ELR (cell line): ENCODE data around the gene CCDC88B.
A peak's percentile ranks its signal among the peaks of the same experiment; 100 is the strongest.
"Not testable (repeated sequence)": the region's sequence is repeated elsewhere in the genome, so short reads cannot be mapped to it uniquely, and the experiment has no call there.

Experiments
- DNase-seq: peaks from one replicate; pipeline ENCODE4 v3.0.0-alpha.2; 2015; ENCODE audit warnings: low read depth

CCDC88B gene

DNA sequence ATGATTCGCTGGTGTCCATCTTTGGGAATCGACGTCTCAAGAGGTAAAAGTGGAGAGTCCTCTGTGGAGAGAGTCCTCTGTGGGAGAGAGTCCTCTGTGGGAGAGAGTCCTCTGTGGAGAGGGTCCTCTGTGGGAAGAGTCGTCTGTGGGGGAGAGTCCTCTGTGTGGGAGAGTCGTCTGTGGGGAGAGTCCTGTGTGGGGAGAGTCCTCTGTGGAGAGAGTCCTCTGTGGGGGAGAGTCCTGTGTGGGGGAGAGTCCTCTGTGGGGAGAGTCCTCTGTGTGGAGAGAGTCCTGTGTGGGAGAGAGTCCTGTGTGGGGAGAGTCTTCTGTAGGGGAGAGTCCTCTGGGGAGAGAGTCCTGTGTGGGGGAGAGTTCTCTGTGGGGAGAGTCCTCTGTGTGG is 19.0 kb upstream of the CCDC88B start:
- DNase-seq = no peak

- no peak for DNase-seq
Observed at GRCh38 chr11:64321533-64321932, 18.5 kb upstream of the CCDC88B start.

GRCh38 chr11:64322925-64323260 is 17.1 kb upstream of the CCDC88B start:
- no peak for DNase-seq

DNA sequence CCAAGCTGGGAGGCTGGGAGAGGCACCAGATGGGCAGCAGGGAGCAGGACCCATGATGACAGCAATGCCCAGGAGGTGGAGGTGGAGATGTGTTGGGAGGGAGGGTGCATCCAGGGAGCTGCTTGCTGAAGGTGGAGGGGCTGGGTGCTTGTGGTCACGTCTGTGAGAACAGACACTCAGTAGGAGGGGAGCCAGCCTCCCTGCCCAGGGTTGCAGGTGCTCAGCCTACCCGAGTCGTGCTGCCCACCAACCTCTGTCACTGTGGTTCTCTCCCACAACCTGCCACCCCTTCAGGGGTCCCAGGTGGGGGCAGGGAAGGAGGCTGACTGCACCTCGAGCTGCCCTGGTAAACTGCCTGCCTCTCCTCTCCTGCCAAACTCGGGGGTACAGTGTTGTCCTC is 16.6 kb upstream of the CCDC88B start:
- DNase-seq = no peak

GRCh38 chr11:64323984-64324383 is 16.0 kb upstream of the CCDC88B start:
- not testable (repeated sequence) for DNase-seq

DNA sequence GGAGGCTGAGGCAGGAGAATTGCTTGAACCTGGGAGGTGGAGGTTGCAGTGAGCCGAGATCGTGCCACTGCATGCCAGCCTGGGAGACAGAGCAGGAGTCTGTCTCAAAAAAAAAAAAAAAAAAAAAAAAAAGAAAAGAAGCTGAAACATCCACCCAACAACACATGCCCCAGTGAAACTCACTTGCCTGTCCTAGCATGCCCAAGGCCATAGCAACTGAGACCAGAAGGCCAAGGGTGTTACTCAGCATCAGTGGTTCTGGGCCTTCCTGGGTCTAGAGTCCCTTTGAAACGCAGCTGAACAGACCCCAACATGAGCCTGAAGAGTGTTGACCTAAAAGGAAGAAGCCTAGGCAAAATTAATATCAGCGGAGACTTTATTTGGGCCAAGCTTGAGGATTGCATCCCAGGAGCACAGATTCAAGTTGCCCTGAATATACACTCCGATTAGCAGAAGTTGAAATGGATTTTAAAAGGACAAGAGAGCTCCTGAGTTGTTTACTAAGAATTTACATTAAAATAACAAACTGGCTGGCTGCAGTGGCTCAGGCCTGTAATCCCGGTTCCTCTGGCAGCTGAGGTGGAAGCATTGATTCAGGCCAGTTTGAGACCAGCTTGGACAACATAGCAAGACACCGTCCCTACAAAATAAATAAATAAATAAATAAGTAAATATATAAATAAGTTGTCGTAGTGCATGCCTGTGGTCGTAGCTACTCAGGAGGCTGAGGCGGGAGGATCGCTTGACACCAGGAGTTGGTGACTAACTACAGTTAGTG is 15.1 kb upstream of the CCDC88B start:
- no peak for DNase-seq

DNA sequence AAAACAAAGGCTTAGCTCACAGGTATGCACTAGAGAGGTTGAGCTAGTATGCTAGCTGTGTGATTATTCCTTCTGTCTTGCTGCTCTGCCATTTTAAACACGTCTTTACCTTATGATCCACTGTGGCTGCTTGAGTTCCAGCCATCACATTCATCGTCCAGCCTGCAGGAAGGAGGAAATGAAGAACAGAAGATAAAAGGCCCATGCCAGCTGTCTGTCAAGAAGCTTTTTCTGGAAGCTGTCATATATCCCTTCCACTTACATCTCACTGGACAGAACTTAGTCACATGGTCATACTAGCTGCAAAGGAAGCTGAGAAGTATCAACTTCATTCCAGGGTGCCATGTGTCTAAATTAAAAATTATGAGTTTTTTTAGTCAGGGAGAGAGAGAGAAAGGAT is 12.6 kb upstream of the CCDC88B start:
- DNase-seq = no peak

DNA sequence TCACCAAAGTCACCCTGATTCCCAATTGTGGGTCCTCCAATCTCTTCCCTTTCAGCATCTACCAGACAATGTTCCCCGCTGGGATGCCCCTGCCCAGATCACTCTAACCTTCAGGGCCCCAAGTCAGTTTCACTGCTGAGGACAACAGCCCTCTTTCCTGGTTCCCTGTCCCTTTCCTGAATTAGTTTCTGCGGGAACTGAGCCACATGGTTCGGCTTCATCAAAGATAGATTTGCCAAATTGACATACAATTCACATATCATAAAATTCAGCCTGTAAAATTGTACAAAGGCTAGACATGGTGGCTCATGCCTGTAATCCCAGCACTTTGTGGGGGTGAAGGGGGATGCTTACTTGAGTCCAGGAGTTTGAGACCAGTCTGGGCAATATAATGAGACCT is 12.0 kb upstream of the CCDC88B start:
- DNase-seq = no peak

DNA sequence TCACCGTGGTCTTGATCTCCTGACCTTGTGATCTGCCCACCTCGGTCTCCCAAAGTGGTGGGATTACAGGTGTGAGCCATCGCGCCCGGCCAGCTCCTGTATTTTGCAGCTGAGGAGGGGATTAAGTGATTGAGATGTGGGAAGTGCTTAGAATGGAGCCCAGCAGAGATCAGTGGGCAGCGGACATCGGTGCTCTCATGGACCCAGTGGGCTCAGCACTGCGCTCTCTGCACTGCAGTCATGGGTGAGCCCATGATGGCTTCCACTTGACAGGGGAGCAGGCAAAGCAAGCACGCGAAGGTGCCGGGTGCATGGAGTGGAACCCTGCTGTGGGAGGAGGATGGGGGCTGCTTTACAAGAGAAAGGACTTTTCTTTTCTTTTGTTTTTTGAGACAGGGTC is 9.1 kb upstream of the CCDC88B start:
- no peak for DNase-seq

DNA sequence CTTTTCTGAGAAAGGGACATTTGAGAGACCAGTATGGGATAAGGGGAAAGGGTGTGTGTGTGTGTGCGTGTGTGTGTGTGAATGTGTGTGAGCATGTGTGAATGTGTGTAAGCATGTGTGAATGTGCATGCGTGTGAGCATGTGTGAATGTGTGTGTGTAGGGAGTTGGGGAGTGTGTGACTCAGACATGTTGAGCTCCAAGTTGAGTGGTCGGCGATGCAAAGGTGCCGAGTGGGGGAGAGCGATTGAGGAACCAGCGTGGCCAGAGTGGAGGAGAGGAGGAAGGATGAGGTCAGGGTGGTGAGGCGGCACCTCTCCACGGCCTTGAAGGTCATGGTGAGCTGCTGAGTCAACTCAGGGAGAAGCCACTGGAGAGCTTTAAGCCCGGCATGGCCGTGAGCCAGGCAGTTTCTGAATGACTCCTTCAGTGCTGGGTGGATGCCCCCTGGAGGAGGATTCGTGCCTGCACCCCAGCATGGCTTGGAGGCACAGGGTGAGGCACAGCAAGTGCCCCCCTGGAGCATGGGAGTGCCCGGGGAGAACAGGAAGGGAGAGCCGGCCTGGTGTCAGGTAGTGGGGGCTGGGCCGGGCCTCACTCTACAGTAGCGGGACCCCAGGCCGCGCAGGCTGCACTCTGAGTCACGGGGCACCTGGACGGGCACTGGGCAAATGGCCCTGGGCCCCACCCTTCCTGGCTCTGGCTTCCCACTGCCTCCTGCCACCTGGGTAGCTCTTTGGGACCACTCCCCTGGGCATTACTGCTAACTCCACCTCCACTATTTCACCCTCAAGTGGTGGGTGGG is 8.2 kb upstream of the CCDC88B start:
- DNase-seq = peak; percentile 96

DNA sequence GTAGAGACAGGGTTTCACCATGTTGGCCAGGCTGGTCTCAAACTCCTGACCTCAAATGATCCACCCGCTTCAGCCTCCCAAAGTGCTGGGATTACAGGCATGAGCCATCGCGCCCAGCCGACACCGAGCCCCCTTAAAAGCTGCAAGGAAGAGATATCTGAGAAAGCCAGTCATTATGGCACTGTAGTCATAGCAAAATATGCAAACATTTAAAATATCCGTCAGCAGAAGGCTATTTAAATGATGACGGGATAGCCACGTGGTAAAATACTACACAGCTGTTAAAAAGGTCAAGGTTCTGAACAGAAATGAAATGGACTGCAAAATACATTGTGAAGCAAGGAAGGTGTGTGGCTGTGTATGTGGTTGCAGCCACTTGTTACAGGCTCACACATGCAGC is 6.4 kb upstream of the CCDC88B start:
- DNase-seq = no peak

DNA sequence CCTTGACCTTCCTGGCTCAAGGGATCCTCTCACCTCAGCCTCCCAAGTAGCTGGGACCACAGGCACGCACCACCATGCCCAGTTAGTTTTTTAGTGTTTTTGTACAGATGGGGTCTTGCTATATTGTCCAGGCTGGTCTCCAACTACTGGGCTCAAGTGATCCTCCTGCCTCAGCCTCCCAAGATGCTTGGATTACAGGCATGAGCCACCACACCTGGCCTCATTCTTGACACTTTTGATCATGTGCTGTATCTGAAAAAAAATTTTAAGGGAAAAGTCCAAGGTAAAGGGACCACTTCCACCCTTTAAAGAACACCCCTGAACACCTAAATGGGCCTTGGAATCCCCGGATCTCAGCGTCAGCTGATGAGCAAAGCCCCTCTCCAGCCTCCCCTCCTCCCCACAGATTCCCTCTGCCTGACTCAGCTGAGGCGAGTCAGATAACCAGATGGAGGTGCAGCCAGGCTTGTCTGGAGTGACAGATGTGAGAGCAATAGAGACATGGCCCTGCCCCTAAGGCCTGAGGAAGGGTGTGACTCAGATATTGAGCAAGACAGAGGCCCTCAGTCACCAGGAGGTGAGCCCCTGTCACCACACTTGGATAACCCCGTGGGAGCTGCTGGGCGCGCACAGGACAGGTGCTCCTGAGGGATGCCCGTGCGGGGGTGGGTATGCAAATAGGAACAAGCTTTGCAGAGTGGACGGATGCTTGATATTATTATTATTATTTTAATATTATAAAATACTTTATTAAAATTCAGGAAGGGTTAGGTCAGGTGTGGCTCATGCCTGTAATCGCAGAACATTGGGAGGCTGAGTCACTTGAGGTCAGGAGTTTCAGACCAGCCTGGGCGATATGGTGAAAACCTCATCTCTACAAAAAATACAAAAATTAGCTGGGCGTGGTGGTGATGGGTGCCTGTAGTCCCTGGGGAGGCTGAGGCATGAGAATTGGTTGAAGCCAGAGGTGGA is 5.0 kb upstream of the CCDC88B start:
- peak; percentile 99 for DNase-seq

DNA sequence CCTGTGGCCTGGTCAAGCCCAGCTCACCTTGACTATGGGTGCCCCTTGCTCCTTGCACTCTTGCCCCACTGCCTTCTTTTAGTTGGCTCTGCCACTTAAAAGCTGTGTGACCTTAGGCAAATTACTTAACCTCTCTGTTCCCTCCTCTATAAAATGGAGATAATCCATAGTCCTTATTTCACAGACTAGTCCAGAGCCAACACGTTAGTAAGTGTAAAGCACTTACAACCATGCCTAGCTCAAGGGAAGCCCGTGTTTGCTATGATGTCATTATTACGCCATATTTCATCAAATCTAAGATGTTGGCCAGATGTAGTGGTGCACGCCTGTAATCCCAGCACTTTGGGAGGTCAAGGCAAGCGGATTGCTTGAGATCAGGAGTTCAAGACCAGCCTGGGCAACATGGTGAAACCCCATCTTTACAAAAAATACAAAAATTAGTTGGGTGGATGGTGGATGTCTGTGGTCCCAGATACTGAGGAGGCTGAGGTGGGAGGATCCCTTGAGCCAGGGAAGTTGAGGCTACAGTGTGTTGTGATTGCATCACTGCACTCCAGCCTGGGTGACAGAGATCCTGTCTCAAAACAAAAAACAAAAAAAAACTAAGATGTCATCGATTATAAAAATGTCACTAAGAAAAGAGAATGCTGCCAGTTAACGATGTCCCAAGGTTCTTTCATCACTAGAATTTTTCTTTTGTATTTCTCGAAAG is 2.3 kb upstream of the CCDC88B start:
- DNase-seq = no peak

DNA sequence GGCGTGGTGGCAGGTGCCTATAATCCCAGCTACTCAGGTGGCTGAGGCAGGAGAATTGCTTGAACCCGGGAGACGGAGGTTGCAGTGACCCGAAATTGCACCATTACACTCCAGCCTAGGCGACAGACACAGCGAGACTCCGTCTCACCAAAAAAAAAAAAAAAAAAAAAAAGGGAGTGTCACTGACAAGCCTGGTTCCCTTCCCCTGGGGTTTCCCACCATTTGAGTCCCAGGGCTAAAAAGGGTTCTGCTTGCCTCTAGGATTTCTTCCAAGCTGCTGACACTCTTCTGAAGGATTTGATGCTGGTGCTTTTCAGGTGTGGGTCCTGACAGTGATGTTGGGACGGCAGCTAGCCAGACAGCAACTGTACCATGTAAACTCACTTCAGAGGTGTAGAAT is 1.3 kb upstream of the CCDC88B start:
- DNase-seq = no peak

DNA sequence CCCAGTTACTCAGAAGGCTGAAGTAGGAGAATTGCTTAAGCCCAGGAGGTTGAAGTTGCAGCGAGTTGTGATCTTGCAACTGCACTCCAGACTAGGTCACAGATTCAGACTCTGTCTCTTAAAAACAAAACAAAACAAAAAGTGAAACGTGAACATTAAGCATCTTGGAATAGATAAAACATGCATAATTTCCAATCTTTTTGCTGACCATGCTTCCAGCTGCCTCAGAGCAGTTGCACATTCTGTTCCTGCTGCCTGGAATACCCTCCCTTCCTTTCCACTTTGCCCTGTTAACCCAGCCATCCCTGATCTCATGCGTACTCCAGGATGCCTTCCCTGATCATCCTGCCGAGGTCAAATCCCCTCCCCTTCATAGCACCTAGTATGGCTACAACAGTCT is 718 bp upstream of the CCDC88B start:
- no peak for DNase-seq

- no peak for DNase-seq
Observed at GRCh38 chr11:64340671-64341335, 799 bp downstream of the CCDC88B start.

- no peak for DNase-seq
Observed at GRCh38 chr11:64341429-64341828, 1.4 kb downstream of the CCDC88B start.

DNA sequence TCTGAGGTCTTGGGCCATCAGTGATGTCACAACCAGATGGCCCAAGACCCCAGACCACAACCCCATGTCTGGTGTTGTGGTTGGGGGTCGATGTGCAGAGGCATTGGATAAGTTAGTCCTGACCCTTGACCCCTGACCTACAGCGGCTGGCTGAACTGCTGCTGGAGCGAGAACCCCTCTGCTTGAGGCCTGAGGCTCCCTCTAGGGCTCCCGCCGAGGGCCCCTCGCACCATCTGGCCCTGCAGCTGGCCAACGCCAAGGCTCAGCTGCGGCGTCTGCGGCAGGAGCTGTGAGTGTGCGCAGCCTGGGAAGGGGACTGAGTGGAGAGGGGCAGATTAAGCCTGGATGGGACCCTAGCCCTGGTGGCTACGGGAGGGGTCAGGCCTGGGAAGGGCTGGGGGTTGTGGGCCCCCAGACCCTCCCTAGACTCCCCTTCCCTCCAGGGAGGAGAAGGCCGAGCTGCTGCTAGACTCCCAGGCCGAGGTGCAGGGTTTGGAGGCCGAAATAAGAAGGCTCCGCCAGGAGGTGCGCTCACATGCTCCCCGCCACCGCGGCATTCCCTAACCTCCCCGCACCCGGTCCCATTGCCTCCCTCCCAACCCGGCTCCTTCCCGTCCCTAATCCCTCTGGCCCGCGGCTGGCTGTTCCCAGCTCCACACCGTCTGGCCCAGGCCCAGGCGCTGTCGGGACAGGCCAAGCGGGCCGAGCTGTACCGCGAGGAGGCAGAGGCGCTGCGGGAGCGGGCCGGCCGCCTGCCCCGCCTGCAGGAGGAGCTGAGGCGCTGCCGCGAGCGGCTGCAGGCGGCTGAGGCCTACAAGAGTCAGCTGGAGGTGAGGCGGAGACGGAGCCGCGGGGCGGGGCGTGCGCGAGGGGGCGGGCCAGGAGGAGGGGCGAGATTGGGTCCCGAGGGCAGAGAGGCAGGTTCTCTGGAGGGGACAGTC is 2.1 kb downstream of the CCDC88B start:
- DNase-seq = peak; percentile 89

GRCh38 chr11:64342869-64343745 is 3.1 kb downstream of the CCDC88B start:
- no peak for DNase-seq
